Nephron progenitor cell (in vitro differentiated cells): ENCODE data around the gene ZNF839.

Experiments used
- DNase-seq: peaks from one replicate; pipeline ENCODE4 v3.0.0; 2021
- H3K27ac Mint-ChIP-seq: 2 replicates; pipeline ENCODE4 v1.8.0; 2021; ENCODE audit warnings: mild to moderate bottlenecking, moderate library complexity, mixed read lengths
- H3K27me3 Mint-ChIP-seq: 2 replicates; pipeline ENCODE4 v1.8.0; 2021; ENCODE audit warnings: mild to moderate bottlenecking, low read depth, mixed read lengths; ENCODE audit not compliant: poor library complexity
- H3K36me3 Mint-ChIP-seq: 2 replicates; pipeline ENCODE4 v1.8.0; 2021; ENCODE audit warnings: low read depth, mixed read lengths
- H3K4me1 Mint-ChIP-seq: 2 replicates; pipeline ENCODE4 v1.8.0; 2021; ENCODE audit warnings: mixed read lengths
- H3K4me3 Mint-ChIP-seq: 2 replicates; pipeline ENCODE4 v1.8.0; 2021; ENCODE audit warnings: mild to moderate bottlenecking, moderate library complexity, mixed read lengths
- H3K9me3 Mint-ChIP-seq: 2 replicates; pipeline ENCODE4 v1.8.0; 2021; ENCODE audit warnings: mild to moderate bottlenecking, moderate library complexity, mixed read lengths
- TF ChIP-seq, protein P1 (sequence below): fragments of 200-600 bp; sonication (generic); IDR thresholded peaks from 2 replicates; pipeline ENCODE4 v1.5.0; 2021; ENCODE audit warnings: antibody characterized with exemption

ZNF839 gene

DNA sequence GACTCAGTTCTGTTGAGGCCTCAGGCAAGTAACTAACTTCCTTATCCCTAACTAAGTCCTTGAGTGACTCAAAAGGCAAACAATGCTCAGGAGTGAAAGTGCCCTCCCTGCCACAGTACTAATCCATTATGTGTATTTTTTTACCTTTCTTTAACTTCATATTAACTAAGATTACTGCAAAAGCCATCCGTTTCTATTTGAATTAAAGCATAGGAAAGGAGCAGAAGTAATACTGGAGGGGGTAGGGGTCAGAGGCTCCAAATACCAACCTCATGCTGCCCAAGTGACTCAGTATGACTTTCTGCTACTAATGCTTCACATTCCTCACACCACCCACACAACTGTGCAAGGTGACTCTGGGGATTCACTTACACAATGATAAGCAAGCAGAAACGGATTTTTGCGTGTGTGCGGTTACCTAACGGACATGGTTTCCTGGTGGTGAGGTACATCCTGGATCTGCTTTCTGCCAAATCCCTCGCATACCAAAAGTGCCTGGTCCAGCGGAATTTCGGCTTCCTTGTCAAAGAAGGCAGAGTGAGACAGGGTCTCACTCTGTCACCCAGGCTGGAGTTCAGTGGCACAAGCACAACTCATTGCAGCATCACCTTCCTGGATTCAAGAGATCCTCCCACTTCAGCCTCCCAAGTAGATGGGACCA lies 39.7 kb upstream of the ZNF839 start:
- no peak overlapping the region for H3K4me3 Mint-ChIP-seq
- peaks cover 16% of the 10 kb centered on the region for H3K36me3 Mint-ChIP-seq
- H3K27me3 Mint-ChIP-seq = no peaks in the 10 kb centered on the region
- H3K4me1 Mint-ChIP-seq = peaks cover 11% of the 10 kb centered on the region
- peaks cover 10% of the 10 kb centered on the region for H3K9me3 Mint-ChIP-seq
- H3K27ac Mint-ChIP-seq = no peak overlapping the region
- no peak for DNase-seq
- TF ChIP-seq, protein P1, sequence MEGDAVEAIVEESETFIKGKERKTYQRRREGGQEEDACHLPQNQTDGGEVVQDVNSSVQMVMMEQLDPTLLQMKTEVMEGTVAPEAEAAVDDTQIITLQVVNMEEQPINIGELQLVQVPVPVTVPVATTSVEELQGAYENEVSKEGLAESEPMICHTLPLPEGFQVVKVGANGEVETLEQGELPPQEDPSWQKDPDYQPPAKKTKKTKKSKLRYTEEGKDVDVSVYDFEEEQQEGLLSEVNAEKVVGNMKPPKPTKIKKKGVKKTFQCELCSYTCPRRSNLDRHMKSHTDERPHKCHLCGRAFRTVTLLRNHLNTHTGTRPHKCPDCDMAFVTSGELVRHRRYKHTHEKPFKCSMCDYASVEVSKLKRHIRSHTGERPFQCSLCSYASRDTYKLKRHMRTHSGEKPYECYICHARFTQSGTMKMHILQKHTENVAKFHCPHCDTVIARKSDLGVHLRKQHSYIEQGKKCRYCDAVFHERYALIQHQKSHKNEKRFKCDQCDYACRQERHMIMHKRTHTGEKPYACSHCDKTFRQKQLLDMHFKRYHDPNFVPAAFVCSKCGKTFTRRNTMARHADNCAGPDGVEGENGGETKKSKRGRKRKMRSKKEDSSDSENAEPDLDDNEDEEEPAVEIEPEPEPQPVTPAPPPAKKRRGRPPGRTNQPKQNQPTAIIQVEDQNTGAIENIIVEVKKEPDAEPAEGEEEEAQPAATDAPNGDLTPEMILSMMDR = no peak

DNA sequence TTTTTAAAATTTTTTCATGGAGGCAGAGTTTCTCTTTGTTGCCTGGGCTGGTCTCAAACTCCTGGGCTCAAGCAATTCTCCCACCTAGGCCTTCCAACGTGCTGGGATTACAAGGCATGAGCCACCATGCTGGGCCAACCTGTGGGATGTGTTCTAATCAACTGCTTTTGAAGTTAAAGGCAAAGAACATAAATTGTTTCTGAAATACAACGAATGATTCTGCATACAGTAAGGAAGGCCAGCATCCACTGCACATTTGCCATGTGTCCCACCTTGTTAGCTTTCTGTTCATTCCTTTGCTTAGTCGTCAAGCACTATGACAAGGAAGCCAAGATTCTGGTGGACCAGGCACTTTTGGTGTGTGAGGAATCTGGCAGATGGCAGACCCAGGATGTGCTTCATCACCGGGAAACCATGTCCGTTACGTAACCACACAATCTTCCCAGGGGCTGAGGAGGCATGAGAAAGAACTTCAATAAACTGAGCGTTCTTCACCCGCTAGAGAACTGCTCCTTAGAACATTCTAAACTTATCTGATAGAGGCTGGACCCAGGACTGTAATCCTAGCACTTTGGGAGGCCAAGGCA lies 39.1 kb upstream of the ZNF839 start:
- Mint-ChIP-seq H3K36me3 (peaks cover 11% of the 10 kb centered on the region), H3K27me3 (no peaks in the 10 kb centered on the region), H3K9me3 (peaks cover 7% of the 10 kb centered on the region), H3K4me3 (no peak overlapping the region), H3K4me1 (peaks cover 11% of the 10 kb centered on the region), H3K27ac (no peak overlapping the region)
- no peak for DNase-seq
- TF ChIP-seq, protein P1 = no peak

DNA sequence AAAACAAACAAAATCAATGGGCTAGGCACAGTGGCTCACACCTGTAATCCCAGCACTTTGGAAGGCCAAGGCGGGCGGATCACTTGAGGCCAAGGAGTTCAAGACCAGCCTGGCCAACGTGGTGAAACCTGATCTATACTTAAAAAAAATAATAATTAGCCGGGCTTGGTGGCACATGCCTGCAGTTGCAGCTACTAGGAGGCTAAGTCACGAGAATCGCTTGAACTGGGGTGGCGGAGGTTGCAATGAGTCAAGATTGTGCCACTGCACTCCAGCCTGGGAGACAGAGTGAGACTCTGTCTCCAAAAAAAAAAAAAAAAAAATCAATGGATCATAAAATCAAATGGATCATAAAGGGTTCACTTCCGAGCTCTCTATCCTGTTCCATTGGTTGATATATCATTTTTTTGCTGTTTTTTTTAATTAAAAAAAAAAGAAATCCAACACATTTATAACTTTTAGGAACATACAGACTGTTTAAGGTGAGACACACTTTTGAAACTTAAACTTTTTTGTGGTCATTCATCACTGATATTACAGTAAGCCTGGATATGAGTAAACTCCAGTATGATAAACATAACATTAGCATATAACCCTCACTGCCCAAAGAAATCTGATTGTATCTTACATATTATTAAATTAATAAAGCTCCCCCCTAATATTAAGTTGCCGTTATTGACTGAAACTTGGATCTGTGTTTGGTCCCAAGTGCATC lies 36.6 kb upstream of the ZNF839 start:
- Mint-ChIP-seq H3K9me3 (peaks cover under 1% of the 10 kb centered on the region), H3K27ac (no peak overlapping the region), H3K4me1 (peaks cover 10% of the 10 kb centered on the region), H3K36me3 (peaks cover 5% of the 10 kb centered on the region), H3K4me3 (no peak overlapping the region), H3K27me3 (no peaks in the 10 kb centered on the region)
- DNase-seq = no peak
- TF ChIP-seq, protein P1 = no peak

DNA sequence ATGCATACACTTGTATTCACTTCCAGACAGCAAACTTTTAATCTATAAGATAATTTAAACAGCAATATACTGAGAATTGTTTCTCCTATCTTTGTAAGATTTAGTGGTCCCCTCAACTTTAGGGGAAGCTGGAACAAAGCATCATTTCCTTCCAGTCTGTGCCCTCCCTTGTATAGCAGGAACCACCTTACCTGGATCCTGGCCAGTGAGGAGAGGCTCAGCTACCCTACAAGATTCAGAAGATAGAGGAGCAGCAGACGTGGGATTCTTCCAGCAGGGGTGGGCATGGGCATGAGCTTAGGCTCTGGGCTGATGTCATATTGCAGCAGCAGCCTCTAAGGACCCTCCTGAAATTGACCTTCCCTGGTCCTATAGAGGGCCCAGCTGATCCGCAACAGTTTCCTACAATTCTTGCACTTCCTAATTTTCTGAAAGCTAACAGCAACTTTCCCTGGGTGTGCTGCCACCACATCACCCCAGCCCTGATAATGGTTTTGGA lies 35.9 kb upstream of the ZNF839 start:
- no peak overlapping the region for H3K27ac Mint-ChIP-seq
- peaks cover 7% of the 10 kb centered on the region for H3K4me1 Mint-ChIP-seq
- peaks cover 4% of the 10 kb centered on the region for H3K9me3 Mint-ChIP-seq
- H3K36me3 Mint-ChIP-seq = peaks cover 9% of the 10 kb centered on the region
- TF ChIP-seq, protein P1 = no peak
- DNase-seq = no peak
- no peaks in the 10 kb centered on the region for H3K27me3 Mint-ChIP-seq
- H3K4me3 Mint-ChIP-seq = no peak overlapping the region

DNA sequence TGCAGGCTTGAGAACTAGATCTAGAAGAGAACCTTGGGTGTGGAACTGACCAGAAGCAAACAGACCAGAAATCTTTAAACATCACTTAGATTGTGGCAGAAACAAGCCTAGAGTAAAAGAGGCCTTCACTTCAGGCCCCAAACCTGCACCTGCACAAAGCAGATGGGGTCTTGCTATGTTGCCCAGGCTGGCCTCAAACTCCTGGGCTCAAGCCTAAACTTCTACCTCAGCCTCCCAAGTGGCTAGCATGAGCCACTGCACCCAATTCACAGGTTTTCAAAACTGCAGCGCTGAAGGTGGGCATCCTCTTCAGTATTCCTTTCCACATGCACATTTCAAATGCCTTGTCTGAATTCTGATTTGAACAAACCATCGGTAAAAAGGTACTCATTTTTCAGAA lies 34.4 kb upstream of the ZNF839 start:
- H3K4me1 Mint-ChIP-seq = peaks cover 7% of the 10 kb centered on the region
- H3K27ac Mint-ChIP-seq = no peak overlapping the region
- no peak overlapping the region for H3K4me3 Mint-ChIP-seq
- peaks cover 9% of the 10 kb centered on the region for H3K36me3 Mint-ChIP-seq
- TF ChIP-seq, protein P1 = no peak
- H3K9me3 Mint-ChIP-seq = peaks cover 4% of the 10 kb centered on the region
- H3K27me3 Mint-ChIP-seq = no peaks in the 10 kb centered on the region
- DNase-seq = no peak
